ENCODE measurements around the gene KCNC1.

The KCNC1 gene

DNA sequence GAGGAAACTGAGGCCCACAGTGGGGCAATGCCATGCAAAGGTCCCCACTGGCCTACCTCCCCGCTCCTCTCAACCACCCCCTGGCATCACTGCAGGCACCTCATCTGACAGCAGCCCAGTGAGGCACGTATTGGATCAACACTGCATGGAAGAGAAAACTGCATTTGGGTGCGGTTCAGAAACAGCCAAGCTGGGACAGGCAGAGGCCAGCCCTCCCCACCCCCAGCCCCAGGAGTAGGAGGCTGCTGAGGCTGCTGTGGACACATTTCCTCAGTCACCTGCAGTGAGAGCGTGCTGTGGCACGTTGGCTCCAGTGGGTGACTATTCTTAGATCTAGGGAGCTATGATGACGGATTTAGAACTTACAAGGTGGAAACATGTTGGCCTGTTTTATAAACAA lies 63.7 kb downstream of the KCNC1 start:
- FAIRE-seq, result no peak

DNA sequence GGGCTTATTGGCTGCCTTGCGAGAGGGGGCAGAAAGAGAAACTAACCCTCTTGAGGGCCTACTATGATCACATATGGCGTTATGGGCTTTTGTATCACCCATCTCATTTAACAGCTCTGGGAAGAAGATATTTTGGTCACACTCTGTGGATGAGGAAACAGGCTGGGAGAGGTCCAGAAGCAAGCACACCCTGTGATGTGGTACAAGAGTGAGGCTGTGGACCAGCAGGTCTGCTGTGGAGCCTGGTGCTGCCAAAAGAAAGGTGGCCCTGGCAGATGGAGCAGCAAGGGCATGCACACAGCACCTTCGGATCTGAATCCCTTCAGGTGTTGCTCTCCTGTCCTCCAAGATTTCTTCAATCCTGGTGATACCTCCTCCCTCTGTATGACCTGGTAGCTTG lies 64.1 kb downstream of the KCNC1 start:
- FAIRE-seq, result no peak

DNA sequence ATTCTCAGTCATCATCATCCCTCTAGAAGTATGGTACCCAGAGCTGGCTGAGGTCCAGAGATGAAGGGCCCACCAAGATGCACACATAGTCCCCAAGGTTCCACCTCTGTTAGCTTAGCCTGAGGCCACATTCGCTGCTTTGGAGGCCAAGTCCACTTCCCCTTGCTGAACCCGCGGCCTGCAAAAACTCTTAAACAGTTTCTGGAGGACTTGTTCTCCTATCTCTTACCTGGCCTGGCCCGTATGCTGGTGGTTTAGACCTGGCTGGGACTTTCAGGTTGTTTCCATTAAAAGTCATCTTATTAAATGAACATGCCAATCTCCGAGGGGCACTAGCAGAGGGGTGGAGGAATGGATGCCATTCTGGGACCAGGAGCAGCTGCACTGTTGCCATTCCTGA lies 64.6 kb downstream of the KCNC1 start:
- no peak for FAIRE-seq

DNA sequence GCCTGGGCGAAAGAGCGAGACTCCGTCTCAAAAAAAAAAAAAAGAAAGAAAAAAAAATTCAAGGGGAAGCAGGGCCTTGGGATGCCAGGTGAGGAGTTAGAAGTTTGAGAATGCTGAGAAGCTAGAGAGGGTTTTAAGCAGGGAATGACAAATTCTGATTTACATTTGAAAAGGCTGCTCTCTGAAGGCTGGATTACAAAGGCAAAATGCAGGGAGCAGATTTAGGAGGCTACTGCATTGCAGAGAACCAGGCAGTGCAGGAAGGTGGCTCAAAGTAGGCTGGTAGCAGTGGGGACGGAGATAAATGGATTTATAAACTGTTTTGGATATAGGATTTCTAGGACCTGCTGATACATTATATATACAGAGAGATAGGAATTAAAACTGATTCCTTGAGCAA lies 66.6 kb downstream of the KCNC1 start:
- FAIRE-seq, result no peak

DNA sequence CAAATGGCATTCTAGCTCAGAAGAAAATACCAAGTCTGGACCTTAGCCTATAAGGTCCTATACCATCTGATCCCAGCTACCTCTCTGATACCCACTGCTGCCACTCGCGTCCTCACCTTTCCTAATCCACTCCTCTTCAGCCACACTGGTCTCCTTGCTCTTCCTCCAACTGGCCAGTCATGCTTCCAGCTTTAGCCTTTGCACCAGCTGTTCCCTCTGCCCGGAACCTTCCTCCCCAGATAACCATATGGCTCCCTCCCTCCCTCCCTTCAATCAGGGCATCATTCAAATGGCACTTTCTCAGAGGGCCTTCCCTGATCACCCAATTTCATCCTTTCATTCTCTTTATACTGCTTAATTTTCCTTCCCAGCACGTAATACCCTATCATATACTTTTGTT lies 67.9 kb downstream of the KCNC1 start:
- no peak for FAIRE-seq

DNA sequence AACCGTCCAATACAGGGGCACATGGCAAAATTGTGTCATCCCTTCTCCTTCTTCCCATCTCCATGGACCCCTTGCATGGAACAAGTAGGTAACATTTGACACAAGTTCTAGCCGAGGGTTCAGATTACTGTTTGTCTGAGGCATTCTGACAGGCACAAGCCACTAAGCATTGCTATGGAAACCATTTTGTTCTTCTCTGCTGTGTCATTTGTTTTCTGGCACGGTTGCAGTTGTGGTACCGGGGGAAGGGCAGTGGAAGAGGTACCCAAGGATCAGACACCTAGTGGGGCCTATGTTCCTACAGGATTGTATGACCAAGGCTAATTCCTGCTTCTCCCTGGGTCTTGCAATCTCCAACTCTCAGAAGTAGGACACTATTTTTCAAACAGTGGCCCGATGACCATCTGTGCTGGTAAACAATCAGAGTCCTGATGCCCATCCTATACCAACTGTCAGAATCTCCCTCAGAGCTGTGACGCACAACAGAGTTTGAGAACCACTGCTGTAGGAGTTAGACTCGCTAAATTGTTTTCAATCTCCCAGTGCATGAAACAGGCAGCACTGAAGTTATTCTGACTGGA lies 69.3 kb downstream of the KCNC1 start:
- no peak for FAIRE-seq

DNA sequence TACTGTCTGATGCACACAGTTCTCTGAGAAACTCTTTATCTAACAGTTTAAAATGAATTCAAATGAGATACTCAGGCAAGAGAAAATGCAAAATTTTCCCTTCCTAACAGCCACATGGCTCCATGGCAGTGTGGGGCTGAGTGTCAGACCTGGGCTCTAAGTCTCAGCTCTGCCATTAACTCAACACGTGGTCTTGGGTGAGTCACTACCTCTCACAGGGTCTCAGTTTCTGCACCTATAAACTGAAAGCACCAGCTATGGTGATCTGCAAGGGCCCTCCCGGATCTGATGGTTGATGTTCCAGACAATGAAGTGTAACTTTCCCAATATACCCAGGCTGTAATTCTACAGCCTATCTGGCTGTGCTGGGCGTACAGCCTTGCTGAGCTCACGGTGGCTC lies 70.5 kb downstream of the KCNC1 start:
- FAIRE-seq, result no peak

DNA sequence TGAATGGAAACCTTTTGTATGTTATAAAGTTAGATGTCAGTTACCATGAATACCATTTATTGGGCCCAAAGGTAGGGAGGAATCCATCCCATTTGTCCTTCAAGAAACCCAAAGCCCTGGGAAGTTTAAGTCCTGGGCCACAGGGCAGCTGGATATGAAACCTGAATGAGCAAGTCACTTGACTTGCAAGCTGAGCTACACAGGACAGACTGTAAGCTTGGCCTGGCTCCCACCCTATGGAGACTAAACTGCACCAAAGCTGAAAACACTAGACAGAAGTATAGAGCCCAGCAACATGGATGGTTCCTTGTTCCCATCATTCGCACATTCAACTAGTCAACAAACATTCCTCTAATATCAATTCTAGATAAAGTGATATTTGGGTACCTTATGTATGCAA lies 71.3 kb downstream of the KCNC1 start:
- no peak for FAIRE-seq

DNA sequence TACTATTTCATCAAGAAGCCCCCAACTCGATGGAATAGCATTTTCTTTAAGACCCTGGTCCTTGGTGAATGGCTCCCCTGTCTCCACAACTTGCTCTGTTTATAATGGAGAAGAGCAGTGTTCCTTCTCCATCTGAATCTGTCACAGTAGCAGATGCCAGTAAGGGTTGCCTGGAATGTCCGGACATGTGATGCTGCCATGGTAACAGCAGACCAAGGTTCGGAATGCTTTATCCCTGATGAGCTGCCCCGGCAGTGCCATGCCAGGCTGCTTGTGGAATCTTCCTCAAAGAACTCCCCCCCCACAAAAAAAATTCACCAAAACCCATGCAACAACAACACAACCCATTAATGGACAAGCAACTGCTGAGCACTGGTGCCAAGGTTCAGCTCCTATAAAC lies 72.5 kb downstream of the KCNC1 start:
- no peak for FAIRE-seq

DNA sequence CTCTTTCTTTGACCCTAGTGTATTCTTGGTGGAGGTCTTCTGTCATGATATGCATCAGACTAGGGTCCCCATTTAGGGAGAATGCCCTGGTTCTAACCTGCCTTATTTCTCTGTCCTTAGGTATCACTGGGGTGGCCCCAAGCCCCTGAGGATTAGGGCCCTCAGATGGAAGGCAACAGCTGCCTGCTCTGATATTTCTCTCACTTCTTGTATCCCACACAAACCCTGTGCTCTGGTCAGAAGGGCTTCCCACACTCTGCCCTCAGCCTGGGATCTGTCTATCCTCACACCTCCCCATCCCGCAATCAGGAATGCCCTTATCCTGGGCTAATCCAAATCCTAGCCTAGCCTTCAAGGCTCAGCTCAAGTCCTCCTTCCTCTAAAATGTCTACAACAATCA lies 75.5 kb downstream of the KCNC1 start:
- FAIRE-seq, result no peak

DNA sequence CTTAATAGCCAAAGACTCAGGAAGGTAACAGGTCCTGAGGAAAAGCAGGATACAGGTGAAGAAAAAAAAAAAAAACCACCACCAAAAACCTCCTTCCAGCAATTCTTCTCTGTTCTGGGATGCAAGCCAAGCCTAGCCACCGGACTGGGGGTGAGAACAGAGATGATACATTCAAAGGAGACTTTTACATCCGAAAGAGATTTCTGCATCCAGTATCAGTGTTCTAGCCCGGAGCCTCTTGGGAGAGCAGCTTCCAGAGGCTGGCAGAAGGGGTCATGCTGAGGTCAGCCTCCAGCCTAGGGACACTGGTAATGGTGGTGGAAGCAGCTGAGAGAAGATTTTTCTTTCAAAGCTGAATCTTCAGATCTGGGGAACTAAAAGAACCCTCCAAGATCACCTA lies 76.2 kb downstream of the KCNC1 start:
- FAIRE-seq, result no peak

DNA sequence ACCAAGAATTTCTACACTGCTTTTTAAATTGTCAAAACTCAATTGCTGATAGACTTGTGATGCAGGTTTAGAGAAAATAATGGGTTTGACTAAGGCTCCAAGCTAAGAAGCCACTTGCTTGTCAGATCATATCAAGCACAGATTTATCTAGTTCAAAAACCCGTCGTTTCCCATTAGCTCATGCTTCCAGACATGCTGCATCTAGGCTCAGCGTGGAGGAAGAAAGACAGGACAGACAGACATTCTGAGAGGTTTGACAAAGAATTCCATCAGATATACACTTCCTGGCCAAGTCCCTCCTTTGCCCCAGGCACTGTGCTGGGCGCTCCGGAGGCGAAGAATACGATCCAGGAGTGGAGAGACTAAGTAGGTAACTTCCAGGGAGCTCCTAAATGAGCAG lies 76.8 kb downstream of the KCNC1 start:
- no peak for FAIRE-seq

DNA sequence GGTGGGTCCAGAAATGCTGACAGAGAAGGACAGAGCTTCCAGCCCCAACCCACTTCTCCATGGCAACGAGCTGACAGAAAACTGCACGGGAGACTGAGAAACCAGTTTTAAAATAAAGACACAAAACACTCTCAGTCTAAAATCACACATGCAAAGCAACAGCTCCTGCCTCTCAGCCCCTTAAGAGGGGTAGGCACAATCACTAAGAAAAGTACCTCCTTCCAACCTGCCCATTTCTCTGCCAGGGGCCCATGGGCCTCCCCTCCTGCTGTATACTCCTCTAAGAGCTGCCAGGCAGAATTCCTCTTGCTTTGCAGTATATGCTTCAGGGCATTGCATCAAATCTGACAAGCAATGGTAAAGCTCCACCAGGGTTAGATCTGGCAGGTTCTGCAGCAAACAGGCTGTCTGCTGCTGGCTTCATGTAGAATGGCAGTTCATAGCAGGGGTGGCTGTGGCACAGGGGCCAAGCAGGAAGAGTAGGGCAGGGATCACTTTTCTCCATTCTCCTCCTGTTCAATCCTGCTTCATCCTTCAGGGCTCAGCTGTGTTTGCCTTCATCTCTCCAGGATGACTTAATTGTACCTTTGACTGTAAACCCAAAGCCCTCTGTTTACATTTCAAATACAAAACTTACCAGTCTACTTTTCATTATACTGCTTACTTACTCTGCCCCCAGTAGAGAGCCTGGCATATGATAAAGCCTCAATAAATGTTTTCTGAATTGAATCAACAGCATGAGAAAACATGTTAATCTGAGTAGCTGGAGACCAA lies 77.7 kb downstream of the KCNC1 start:
- FAIRE-seq, result no peak

DNA sequence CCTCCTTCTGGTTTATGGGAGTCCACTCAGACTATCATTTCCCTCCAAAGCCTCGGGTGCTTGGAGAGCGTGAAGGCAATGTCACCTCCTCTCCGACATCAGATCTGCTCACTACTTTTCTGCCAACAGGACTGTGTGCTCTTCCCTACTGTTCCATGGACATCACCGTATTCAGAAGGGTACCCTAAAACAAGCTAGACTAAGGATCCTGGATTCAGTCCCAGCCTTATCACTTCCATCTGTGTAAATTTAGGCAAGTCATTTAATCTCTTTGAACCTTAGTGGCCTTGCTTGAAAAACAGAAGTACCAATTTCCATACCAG lies 78.2 kb downstream of the KCNC1 start:
- no peak for FAIRE-seq

DNA sequence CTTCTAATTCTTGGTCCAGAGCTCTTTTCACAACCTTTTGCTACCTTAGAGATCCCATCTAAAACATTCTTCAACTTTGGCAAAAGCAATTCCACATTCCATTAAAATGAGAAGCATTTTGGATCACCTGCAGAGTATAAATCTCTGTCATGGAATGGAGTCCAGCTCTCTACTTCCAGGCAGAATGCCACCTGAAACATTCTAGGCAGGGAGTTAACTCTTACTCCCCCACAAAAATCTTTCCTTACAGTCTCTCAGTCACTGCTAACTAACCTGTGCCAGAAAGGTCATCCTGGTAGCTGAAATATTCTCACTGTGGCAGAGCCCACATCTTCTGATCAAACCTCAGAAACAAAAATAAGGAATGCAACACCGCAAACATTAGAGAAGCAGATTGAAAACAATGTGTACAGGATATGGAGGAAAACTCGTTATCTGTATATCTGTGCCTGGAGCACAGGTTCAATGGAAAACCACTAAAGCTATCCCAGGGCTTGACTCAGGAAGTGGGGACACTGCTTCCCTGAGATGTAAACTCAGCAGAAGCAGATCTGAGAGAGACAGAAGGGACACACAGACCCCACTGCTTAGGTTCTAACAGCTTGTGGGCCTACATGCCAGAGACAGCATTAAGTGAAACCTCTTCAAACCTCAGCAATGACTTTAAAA lies 78.9 kb downstream of the KCNC1 start:
- no peak for FAIRE-seq

DNA sequence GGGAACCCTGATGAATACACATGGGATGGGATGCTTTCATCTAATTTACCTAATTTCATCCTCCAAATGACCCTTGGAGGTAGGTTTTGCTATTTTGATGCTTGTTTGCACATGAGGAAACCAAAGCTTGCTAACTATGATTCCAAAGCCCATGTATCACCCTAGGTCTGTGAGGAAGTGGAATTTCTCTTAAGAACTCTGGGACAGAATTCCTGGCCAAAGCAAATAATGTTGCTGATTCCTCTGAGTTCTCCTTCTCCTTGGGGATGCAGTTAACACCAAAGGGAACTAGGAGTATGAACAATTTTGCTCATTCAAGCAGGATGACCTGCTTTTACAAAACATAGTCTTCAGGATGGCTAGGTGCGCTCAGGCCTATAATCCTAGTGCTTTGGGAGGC lies 80.0 kb downstream of the KCNC1 start:
- no peak for FAIRE-seq

DNA sequence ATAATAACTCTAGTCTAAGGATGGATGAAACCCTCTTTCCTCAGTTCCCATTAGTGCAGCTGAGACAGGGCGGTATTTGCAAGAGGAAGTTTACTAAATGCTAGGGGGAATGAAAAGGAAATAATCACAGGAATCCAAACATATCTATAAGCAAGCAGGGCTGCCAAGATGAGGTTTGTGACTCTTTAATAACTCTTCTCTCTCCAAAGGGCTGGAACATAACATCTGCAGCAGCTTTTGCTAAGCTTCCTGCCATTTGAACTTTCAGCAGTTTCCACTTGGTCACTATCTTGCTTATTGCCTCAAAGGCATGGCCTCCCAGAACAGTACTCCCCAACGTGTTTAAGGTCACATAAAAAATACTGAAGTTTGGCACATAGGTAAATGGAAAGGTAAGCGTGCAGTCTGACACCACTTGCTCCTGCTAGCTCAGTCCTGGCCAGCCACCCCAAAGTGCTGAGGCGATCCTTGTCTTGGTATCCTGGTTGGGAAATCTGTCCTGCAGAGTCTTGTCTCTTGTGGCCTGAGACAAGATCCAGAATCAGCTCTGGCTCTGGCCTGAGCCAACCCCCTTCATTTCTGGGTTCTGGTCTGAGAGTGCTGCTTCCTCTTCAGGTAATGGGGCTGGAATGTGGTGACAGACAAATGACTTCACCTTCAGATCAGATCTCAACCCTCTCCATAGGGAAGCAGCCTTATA lies 81.8 kb downstream of the KCNC1 start:
- no peak for FAIRE-seq

DNA sequence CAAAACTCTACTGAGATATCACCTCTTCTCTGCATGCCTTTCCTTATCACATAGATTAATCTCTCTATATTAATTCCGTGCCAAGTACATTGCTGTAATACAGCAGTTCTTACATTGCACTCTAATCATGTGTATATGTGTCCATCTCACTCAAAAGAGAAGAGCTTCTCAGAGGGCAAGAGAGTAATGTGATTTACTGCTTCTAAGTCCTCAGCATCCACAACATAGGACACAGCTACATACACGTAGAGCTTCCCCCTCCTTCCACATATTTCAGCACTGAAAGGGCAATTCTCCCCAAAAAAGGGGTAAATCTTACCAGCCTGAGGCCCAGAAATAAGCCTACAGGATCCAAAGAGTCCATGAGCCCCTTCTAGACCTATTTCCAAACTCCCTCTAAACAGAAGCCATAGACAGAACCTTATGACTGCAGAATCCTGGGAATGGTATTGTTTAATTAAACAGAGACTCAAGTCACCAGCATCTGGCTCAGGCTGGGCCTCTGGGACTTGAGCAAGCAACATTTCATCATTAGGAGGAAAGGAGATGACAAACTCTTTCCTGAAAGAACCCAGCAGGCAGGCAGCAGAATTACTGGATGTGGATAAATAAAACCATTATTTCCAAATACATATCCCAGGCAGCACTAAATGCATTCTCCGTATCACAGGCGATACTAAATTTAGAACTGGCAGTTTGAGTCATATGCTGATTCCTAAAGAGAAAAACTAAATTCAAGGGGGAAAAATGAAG lies 87.2 kb downstream of the KCNC1 start:
- no peak for FAIRE-seq

DNA sequence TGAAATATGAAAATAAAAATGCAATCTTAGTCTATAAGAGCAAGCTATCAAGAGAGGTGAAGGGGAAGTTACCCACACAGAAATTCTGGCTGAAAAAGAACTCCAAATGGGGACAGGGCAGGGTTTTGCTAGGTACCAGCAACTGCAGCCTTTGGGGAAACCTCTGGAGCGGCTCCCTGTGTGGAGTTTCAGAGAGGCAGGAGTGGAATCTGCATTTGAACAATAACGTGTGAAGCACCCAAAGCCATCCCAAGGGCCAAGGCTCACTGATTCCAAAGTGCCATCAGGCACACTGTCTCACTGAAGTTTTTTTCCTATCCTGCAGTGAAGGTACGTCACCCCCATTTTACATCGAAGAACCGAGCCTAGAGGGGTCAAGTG lies 87.8 kb downstream of the KCNC1 start:
- no peak for FAIRE-seq

DNA sequence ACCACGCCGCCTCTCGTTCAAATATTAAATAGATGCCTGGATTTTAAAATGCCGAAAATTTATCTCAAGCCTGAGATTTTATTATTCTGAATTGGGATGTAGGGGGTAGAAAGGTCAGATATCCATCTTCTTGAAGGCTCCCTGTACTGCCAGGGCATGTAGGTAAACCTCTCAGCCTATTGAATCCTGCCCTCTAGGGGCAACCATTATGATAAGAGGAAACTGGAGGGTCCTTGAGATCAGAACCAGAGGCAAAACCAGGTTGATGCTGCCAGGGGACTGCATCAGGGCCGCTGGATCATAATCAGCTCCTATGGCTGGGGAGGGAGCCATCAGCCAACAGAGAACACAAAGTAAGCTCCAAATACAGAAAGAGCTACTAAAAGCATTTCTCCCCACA lies 92.4 kb downstream of the KCNC1 start:
- no peak for FAIRE-seq

DNA sequence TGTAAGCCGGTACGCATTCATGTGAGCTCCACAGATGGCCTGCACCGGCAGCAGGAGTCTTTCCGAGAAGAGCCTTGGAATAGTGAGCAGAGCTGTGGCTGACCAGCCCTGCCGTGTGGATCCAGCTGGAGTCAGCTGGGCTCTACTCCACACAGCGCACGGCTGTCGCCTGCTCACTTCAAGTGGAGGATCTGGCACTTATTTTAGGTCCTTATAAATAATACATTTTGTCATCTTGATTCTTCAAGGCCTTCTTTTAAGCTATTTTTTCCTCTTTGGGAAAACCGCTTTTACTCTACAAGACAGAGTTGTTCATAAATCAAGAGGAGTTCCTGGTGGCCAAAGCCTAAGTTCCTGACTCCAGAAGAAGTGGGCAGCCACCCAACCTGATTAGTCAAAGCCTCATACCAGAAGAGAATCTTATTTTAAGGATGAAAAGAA lies 93.8 kb downstream of the KCNC1 start:
- FAIRE-seq, result no peak

DNA sequence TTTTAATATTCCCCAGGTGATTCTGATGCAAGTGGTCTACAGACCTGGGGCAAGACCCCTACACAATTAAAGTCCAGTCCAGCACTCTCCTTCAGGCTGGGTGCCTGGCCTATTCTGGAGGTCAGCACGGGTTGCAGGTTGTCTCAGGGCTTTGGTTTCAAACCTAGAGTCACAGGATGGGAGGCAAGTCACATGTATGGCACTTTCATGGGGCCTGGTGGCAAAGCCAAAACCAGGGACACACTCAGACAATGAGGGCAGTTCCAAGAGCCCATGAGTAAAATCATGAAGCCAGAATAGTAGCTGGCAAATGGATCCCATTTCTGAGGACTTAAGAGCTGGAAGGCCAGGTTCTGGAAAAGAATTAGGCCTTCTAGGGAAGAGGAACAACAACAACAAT lies 96.6 kb downstream of the KCNC1 start:
- no peak for FAIRE-seq

DNA sequence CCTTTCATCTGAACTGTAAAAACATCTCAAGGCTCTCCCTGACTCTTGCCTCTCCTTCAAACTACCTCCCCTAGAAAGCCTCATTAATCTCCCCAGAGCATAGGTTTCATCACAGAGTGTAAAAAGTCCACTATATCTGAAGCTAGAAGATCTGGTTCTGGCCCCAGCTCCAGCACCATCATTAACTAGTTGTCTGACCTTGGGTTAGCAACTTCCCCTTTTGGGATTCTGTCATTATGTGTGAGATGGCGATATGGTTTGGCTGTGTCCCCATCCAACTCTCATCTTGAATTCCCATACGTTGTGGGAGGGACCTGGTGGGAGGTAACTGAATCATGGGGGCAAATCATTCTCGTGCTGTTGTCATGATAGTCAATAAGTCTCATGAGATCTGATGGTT lies 97.3 kb downstream of the KCNC1 start:
- FAIRE-seq, result no peak
